Measurements from ENCODE around the gene PCDHB5.
A peak's percentile ranks its signal among the peaks of the same experiment; 100 is the strongest.
"Not testable (repeated sequence)": the region's sequence is repeated elsewhere in the genome, so short reads cannot be mapped to it uniquely, and the experiment has no call there.

Gene PCDHB5

DNA sequence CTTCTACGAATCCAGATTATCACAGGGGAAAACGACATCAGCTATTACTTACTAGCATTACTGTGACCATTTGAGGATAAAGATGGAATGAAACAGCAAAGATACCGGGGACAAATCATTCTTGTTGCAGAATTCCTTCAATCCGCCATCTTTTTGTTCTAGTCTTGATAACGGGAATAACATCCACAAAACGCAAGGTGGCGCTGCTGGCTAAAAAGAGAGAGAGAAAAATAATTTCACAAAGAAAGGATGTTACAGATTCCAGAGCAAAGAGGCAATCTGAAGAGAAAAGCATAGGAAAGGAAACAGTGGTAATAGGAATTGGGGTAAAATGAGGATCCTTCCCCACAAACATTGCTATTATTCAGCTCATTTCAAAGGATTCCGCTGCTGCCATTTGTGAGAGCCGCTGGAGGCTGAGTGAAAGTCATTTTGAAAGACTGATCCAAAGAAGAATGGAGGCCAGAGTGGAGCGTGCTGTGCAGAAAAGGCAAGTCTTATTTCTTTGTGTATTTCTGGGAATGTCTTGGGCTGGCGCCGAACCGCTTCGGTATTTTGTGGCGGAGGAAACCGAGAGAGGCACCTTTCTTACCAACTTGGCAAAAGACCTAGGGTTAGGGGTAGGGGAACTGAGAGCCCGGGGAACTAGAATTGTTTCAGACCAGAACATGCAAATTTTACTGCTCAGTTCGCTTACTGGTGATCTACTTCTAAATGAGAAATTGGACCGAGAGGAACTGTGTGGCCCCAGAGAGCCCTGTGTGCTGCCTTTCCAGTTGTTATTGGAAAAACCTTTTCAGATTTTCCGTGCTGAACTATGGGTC lies 37.6 kb downstream of the PCDHB5 start, which contains the start of gene PCDHB7:
TSS of gene PCDHB7 (plus strand) at position 264 of the 824 bp plus-strand sequence. CDS start at position 456, 192 bp downstream.
- no peak for TF ChIP-seq YY1 (IDR thresholded peaks at IDR 0.05; ENCODE audit: insufficient read depth, insufficient read length)
- no peak for TF ChIP-seq ZNF274 (IDR thresholded peaks at IDR 0.05; ENCODE audit: low read depth, low read length)
- TF ChIP-seq SUZ12 (IDR thresholded peaks at IDR 0.05; ENCODE audit: extremely low read depth, insufficient read depth, insufficient read length), result no peak
- no peaks in the 10 kb centered on the region for H3K4me1 ChIP-seq (ENCODE audit: insufficient read depth, insufficient read length)
- DNase-seq (ENCODE audit: low read depth, low spot score), result peak; percentile 3
- H3K9ac ChIP-seq (ENCODE audit: insufficient read length, low read depth), result no peak within 1 kb of the TSS
- no peaks in the 10 kb centered on the region for H3K36me3 ChIP-seq (ENCODE audit: insufficient read depth, insufficient read length, low read length)
- H3K27me3 ChIP-seq (ENCODE audit: insufficient read depth, insufficient read length), result no peaks in the 10 kb centered on the region
- H3K4me3 ChIP-seq (ENCODE audit: insufficient read length, low read depth), result no peak within 1 kb of the TSS
- H3K9me3 ChIP-seq (ENCODE audit: insufficient read depth, low read length), result no peaks in the 10 kb centered on the region

DNA sequence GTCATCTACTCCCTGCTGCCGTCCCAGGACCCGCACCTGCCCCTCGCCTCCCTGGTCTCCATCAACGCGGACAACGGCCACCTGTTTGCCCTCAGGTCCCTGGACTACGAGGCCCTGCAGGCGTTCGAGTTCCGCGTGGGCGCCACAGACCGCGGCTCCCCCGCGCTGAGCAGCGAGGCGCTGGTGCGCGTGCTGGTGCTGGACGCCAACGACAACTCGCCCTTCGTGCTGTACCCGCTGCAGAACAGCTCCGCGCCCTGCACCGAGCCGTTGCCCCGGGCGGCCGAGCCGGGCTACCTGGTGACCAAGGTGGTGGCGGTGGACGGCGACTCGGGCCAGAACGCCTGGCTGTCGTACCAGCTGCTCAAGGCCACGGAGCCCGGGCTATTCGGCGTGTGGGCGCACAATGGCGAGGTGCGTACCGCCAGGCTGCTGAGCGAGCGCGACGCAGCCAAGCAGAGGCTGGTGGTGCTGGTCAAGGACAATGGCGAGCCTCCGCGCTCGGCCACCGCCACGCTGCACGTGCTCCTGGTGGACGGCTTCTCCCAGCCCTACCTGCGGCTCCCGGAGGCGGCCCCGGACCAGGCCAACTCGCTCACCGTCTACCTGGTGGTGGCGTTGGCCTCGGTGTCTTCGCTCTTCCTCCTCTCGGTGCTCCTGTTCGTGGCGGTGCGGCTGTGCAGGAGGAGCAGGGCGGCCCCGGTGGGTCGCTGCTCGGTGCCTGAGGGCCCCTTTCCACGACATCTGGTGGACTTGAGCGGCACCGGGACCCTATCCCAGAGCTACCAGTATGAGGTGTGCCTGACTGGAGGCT lies 39.5 kb downstream of the PCDHB5 start:
- not testable (repeated sequence) for H3K27me3 ChIP-seq (ENCODE audit: insufficient read depth, insufficient read length); H3K4me3 ChIP-seq (ENCODE audit: insufficient read length, low read depth); H3K9ac ChIP-seq (ENCODE audit: insufficient read length, low read depth); H3K9me3 ChIP-seq (ENCODE audit: insufficient read depth, low read length); H3K36me3 ChIP-seq (ENCODE audit: insufficient read depth, insufficient read length, low read length); H3K4me1 ChIP-seq (ENCODE audit: insufficient read depth, insufficient read length); DNase-seq (ENCODE audit: low read depth, low spot score)

DNA sequence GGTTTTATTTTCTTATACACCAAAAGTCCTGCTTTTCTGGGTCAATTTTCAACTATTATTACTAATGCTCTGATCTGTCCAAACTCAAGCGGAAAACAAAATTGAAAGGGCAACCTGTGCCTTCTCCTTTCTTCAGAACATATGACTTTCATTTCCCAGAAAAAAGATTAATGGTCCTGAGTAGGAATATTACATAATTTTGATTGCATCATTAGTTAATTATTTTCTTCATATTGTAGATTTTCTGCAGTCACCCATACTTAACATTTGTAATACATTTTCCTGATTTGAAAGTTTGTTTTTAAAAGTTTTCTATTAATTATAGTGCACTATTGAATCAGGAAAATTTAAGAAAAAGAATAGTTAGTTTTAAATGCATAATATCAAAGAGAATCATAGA lies 40.9 kb downstream of the PCDHB5 start:
- Histone ChIP-seq H3K27me3 (ENCODE audit: insufficient read depth, insufficient read length) (no peaks in the 10 kb centered on the region), H3K36me3 (ENCODE audit: insufficient read depth, insufficient read length, low read length) (no peaks in the 10 kb centered on the region), H3K9me3 (ENCODE audit: insufficient read depth, low read length) (no peaks in the 10 kb centered on the region), H3K9ac (ENCODE audit: insufficient read length, low read depth) (no peak overlapping the region), H3K4me3 (ENCODE audit: insufficient read length, low read depth) (no peak overlapping the region), H3K4me1 (ENCODE audit: insufficient read depth, insufficient read length) (no peaks in the 10 kb centered on the region)
- no peak for TF ChIP-seq YY1 (IDR thresholded peaks at IDR 0.05; ENCODE audit: insufficient read depth, insufficient read length)
- no peak for TF ChIP-seq SUZ12 (IDR thresholded peaks at IDR 0.05; ENCODE audit: extremely low read depth, insufficient read depth, insufficient read length)
- DNase-seq (ENCODE audit: low read depth, low spot score), result no peak

DNA sequence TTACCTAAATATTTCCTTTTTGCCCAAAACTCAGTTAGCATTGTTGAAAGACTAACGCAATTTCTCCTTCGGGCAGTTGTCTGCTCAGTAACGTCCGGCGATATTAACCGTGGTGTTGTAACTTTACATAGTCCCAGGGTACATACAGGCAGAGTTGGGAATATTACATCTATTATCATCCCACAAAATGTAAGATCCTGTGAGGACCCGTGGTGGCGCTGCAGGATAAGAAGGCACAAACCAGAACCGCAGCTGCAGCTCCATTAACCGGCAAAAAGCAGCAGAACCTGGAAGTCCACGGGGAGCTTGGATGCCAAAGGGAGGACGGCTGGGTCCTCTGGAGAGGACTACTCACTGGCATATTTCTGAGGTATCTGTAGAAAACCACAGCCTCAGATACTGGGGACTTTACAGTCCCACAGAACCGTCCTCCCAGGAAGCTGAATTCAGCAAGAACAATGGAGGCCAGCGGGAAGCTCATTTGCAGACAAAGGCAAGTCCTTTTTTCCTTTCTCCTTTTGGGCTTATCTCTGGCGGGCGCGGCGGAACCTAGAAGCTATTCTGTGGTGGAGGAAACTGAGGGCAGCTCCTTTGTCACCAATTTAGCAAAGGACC lies 42.7 kb downstream of the PCDHB5 start, which contains the start of gene PCDHB8:
TSS of gene PCDHB8 (plus strand) at position 214 of the 615 bp plus-strand sequence. CDS start at position 459, 245 bp downstream.
- not testable (repeated sequence) for H3K4me3 ChIP-seq (ENCODE audit: insufficient read length, low read depth); H3K9me3 ChIP-seq (ENCODE audit: insufficient read depth, low read length); H3K36me3 ChIP-seq (ENCODE audit: insufficient read depth, insufficient read length, low read length); H3K9ac ChIP-seq (ENCODE audit: insufficient read length, low read depth); H3K27me3 ChIP-seq (ENCODE audit: insufficient read depth, insufficient read length); DNase-seq (ENCODE audit: low read depth, low spot score); H3K4me1 ChIP-seq (ENCODE audit: insufficient read depth, insufficient read length)

DNA sequence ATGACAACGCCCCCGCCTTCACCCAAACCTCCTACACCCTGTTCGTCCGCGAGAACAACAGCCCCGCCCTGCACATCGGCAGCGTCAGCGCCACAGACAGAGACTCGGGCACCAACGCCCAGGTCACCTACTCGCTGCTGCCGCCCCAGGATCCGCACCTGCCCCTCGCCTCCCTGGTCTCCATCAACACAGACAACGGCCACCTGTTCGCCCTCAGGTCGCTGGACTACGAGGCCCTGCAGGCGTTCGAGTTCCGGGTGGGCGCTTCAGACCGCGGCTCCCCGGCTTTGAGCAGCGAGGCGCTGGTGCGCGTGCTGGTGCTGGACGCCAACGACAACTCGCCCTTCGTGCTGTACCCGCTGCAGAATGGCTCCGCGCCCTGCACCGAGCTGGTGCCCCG lies 44.4 kb downstream of the PCDHB5 start:
- not testable (repeated sequence) for H3K9me3 ChIP-seq (ENCODE audit: insufficient read depth, low read length); DNase-seq (ENCODE audit: low read depth, low spot score); H3K4me1 ChIP-seq (ENCODE audit: insufficient read depth, insufficient read length); H3K9ac ChIP-seq (ENCODE audit: insufficient read length, low read depth); H3K36me3 ChIP-seq (ENCODE audit: insufficient read depth, insufficient read length, low read length); H3K27me3 ChIP-seq (ENCODE audit: insufficient read depth, insufficient read length); H3K4me3 ChIP-seq (ENCODE audit: insufficient read length, low read depth)

DNA sequence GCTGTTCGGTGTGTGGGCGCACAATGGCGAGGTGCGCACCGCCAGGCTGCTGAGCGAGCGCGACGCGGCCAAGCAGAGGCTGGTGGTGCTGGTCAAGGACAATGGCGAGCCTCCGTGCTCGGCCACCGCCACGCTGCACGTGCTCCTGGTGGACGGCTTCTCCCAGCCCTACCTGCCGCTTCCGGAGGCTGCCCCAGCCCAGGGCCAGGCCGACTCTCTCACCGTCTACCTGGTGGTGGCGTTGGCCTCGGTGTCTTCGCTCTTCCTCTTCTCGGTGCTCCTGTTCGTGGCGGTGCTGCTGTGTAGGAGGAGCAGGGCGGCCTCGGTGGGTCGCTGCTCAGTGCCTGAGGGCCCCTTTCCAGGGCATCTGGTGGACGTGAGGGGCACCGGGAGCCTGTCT lies 44.9 kb downstream of the PCDHB5 start:
- H3K4me3 ChIP-seq (ENCODE audit: insufficient read length, low read depth); DNase-seq (ENCODE audit: low read depth, low spot score); H3K4me1 ChIP-seq (ENCODE audit: insufficient read depth, insufficient read length): not testable (repeated sequence)

DNA sequence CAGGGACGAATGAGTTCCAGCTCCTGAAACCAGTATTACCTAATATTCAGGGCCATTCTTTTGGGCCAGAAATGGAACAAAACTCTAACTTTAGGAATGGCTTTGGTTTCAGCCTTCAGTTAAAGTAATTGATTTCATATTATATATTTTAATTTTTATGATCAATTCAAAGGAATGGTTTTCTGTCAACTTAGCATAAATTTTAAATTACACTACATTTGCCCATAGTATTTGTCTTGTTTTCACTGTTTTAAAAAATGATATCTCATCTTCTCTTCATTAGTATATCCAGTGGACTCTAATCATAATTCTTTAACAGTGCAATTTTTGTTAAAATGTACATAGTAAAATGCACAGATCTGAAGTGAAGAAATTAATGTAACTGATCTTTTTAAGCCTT lies 45.3 kb downstream of the PCDHB5 start:
- no peaks in the 10 kb centered on the region for H3K36me3 ChIP-seq (ENCODE audit: insufficient read depth, insufficient read length, low read length)
- no peaks in the 10 kb centered on the region for H3K27me3 ChIP-seq (ENCODE audit: insufficient read depth, insufficient read length)
- H3K4me3 ChIP-seq (ENCODE audit: insufficient read length, low read depth), result no peak overlapping the region
- peaks cover 5% of the 10 kb centered on the region; the same call in 1 of the 2 replicates for H3K9me3 ChIP-seq (ENCODE audit: insufficient read depth, low read length)
- DNase-seq (ENCODE audit: low read depth, low spot score), result no peak
- TF ChIP-seq YY1 (IDR thresholded peaks at IDR 0.05; ENCODE audit: insufficient read depth, insufficient read length) (no peak), SUZ12 (IDR thresholded peaks at IDR 0.05; ENCODE audit: extremely low read depth, insufficient read depth, insufficient read length) (no peak), ZNF274 (IDR thresholded peaks at IDR 0.05; ENCODE audit: low read depth, low read length) (no peak)
- no peaks in the 10 kb centered on the region for H3K4me1 ChIP-seq (ENCODE audit: insufficient read depth, insufficient read length)
- no peak overlapping the region for H3K9ac ChIP-seq (ENCODE audit: insufficient read length, low read depth)

More for the DNA sequence above, 44.9 kb downstream of the PCDHB5 start:
- H3K27me3 ChIP-seq (ENCODE audit: insufficient read depth, insufficient read length); H3K9ac ChIP-seq (ENCODE audit: insufficient read length, low read depth); H3K36me3 ChIP-seq (ENCODE audit: insufficient read depth, insufficient read length, low read length); H3K9me3 ChIP-seq (ENCODE audit: insufficient read depth, low read length): not testable (repeated sequence)

Data from NT2/D1 (cell line).